K562 (cell line): ENCODE data around the gene ITSN1. TPM values are rescaled to one million over a fixed set of nuclear protein-coding genes. Genes with fewer than 3 reads are reported as not detected.

Experiments
- ATAC-seq: fragments of 200-7000 bp; cut with Tn5 transposase; 3 replicates; pipeline ENCODE4 v1.9.1; 2020; ENCODE audit warnings: moderate library complexity
- BruUV-seq: library from RNA; stranded (reverse); fragments of 400-500 nt; replicated peaks from 2 replicates; lab custom pipeline; 2021; lab: Mats Ljungman, UMichigan
- CTCF ChIA-PET: fragments of 300-600 bp; formaldehyde crosslinking; extraction: SDS; loops from one replicate; lab custom pipeline; 2021; ENCODE audit warnings: low intra/inter-chr PET ratio; lab: Yijun Ruan, JAX
- POLR2A ChIA-PET: fragments of 300-600, 350-650 bp; sonication (Branson Sonifier 250); formaldehyde crosslinking; extraction: SDS; loops from one replicate; lab custom pipeline; 2021; ENCODE audit warnings: antibody characterized with exemption, inconsistent platforms; lab: Yijun Ruan, JAX
- DNase-seq, 4 experiments: peaks; one replicate each; pipeline versions ENCODE4 v3.0.0 to v3.0.0-alpha.2; 2011 to 2018; ENCODE audit warnings: low spot score in 3 of 4, mixed read lengths in 3 of 4; ENCODE audit errors: extremely low read depth in 1 of 4
- FAIRE-seq: peaks from 2 replicates; lab custom pipeline; 2011; peaks lifted over from hg19 to GRCh38; lab: Jason Lieb, UNC
- H2AFZ ChIP-seq: 2 replicates; pipeline ENCODE4 v1.6.0; 2011; ENCODE audit warnings: low read depth, low read length, control low read depth, inconsistent platforms
- H3K27ac ChIP-seq: fragments of 200-600 bp; 3 replicates; pipeline ENCODE4 v1.8.0; 2011; ENCODE audit warnings: low read depth, mild to moderate bottlenecking, control low read depth, inconsistent platforms, low read length, moderate library complexity, mixed read lengths; ENCODE audit errors: extremely low read depth
- H3K27me3 ChIP-seq, 2 experiments: fragments of 300-600 bp in 1 of 2; 2 replicates in 1 of 2; 3 replicates in 1 of 2; pipeline versions ENCODE4 v1.6.0 to v1.8.0; 2011; ENCODE audit warnings: inconsistent platforms in 2 of 2, low read length in 2 of 2, mild to moderate bottlenecking in 1 of 2, mixed read lengths in 1 of 2, moderate library complexity in 1 of 2; ENCODE audit not compliant: control insufficient read depth in 2 of 2, insufficient read depth in 2 of 2
- H3K36me3 ChIP-seq: fragments of 300-600 bp; 3 replicates; pipeline ENCODE4 v1.8.0; 2011; ENCODE audit warnings: mild to moderate bottlenecking, low read length, inconsistent platforms; ENCODE audit not compliant: control insufficient read depth, insufficient read depth
- H3K4me1 ChIP-seq, 2 experiments: fragments of 200-600 bp in 1 of 2; replicated peaks in 1 of 2; 2 replicates in 1 of 2; 3 replicates in 1 of 2; pipeline versions ENCODE4 v1.5.1 to v1.8.0; 2011; ENCODE audit warnings: inconsistent platforms in 2 of 2, low read length in 2 of 2, mild to moderate bottlenecking in 1 of 2, mixed read lengths in 1 of 2, moderate library complexity in 1 of 2; ENCODE audit not compliant: control insufficient read depth in 2 of 2, insufficient read depth in 2 of 2
- H3K4me2 ChIP-seq: 2 replicates; pipeline ENCODE4 v1.6.1; 2011; ENCODE audit warnings: low read length, control low read depth, inconsistent platforms, mixed read lengths; ENCODE audit not compliant: insufficient read depth
- H3K4me3 ChIP-seq: fragments of 200-600 bp; sonication (generic), shearing (Covaris generic); 2 replicates; pipeline ENCODE4 v1.5.1; 2016; ENCODE audit warnings: control low read depth, inconsistent platforms
- H3K79me2 ChIP-seq: fragments of 200-600 bp; 3 replicates; pipeline ENCODE4 v1.8.0; 2011; ENCODE audit warnings: low read length, inconsistent platforms; ENCODE audit not compliant: control insufficient read depth, insufficient read depth
- H3K9ac ChIP-seq, 2 experiments: 2 replicates each; pipeline versions ENCODE4 v1.6.0 to v1.6.1; 2011; ENCODE audit warnings: low read depth in 2 of 2, low read length in 2 of 2, control low read depth in 1 of 2, inconsistent platforms in 1 of 2, mild to moderate bottlenecking in 1 of 2, mixed read lengths in 1 of 2; ENCODE audit not compliant: insufficient read depth in 1 of 2
- H3K9me1 ChIP-seq: one replicate; pipeline ENCODE4 v1.6.0; 2011; ENCODE audit warnings: inconsistent platforms, mild to moderate bottlenecking, low read length, moderate library complexity; ENCODE audit not compliant: control insufficient read depth, insufficient read depth
- H3K9me3 ChIP-seq: replicated peaks from 2 replicates; pipeline ENCODE4 v1.5.1; 2011; ENCODE audit warnings: low read depth, low read length, inconsistent platforms; ENCODE audit not compliant: control insufficient read depth, insufficient read depth
- H4K20me1 ChIP-seq: replicated peaks from 2 replicates; pipeline ENCODE4 v1.6.1; 2011; ENCODE audit warnings: low read length, inconsistent platforms, mixed read lengths; ENCODE audit not compliant: control insufficient read depth, insufficient read depth
- KDM1A ChIP-seq, 2 experiments: fragments of 450-650 bp; IDR thresholded peaks; 2 replicates each; pipeline ENCODE4 v1.6.1; 2016; ENCODE audit warnings: mild to moderate bottlenecking in 2 of 2
- NFRKB ChIP-seq: fragments of 450-650 bp; IDR thresholded peaks from 2 replicates; pipeline ENCODE4 v1.6.1; 2016; ENCODE audit warnings: low read depth
- PHF20 ChIP-seq: fragments of 450-650 bp; IDR thresholded peaks from 2 replicates; pipeline ENCODE4 v1.6.1; 2018; ENCODE audit not compliant: partially characterized antibody
- ZC3H4 ChIP-seq: sonication (generic); formaldehyde crosslinking; IDR thresholded peaks from 2 replicates; pipeline ENCODE4 v1.9.0; 2021; ENCODE audit warnings: missing genetic modification reagents, borderline replicate concordance
- ZNF764 ChIP-seq: fragments of 250-450 bp; sonication (Bioruptor Pico); IDR thresholded peaks from 2 replicates; pipeline ENCODE4 v1.4.0; 2020; ENCODE audit warnings: low read depth, mild to moderate bottlenecking, moderate library complexity
- WGBS: fragments of 100-300 bp; shearing (Covaris generic); methylation state at CpG from one replicate; pipeline ENCODE4 v1.1.6; 2016; ENCODE audit warnings: low coverage, mixed read lengths; ENCODE audit not compliant: insufficient coverage; ENCODE audit errors: missing lambda C conversion rate; 5-methylcytosine and 5-hydroxymethylcytosine counted together
- in situ Hi-C: fragments of 300-500 bp; cut with MboI; formaldehyde crosslinking; loops from 4 replicates; pipeline ENCODE4 v1.15.0; 2018; ENCODE audit warnings: inconsistent platforms, mixed read lengths
- intact Hi-C: fragments of 100-400 bp; cut with micrococcal nuclease; formaldehyde crosslinking; loops from 2 replicates; pipeline ENCODE4 v1.14.2; 2022
- polyA plus RNA-seq, 8 experiments: library from polyadenylated mRNA; depleted of rRNA in 4 of 8; stranded (reverse) in 5 of 8; unstranded in 3 of 8; fragments of >200 nt; fragmentation: Nextera tagmentation in 2 of 8; fragmentation: Illumina TruSeq in 1 of 8; extraction: Ambion mirVana in 2 of 8; extraction: Trizol in 1 of 8; gene quantifications; 2 replicates each; pipeline versions ENCODE4 v1.2.1 to v1.2.3, GENCODE V29; 2011 to 2014; ENCODE audit warnings: inconsistent platforms in 1 of 8, missing spikeins in 1 of 8
- total RNA-seq, 7 experiments: library from RNA; depleted of rRNA in 6 of 7; stranded (reverse); fragments of >200 nt in 6 of 7; fragmentation: Illumina TruSeq in 2 of 7; extraction: Trizol in 2 of 7; gene quantifications; 2 replicates each; pipeline versions ENCODE4 v1.2.1 to v1.2.3, GENCODE V29; 2011 to 2021; ENCODE audit warnings: low replicate concordance in 1 of 7
- TF ChIP-seq, protein P1 (sequence below): sonication (generic); formaldehyde crosslinking; IDR thresholded peaks from 2 replicates; pipeline ENCODE4 v1.9.0; 2022; ENCODE audit warnings: mild to moderate bottlenecking, missing genetic modification reagents

The ITSN1 gene
- total and polyA plus RNA-seq, 9 of the 15 experiments (the other 6 are each of a cell fraction or from before 2014, with no cell fraction given): 1.1 to 12.6 (median 4.8) TPM

DNA sequence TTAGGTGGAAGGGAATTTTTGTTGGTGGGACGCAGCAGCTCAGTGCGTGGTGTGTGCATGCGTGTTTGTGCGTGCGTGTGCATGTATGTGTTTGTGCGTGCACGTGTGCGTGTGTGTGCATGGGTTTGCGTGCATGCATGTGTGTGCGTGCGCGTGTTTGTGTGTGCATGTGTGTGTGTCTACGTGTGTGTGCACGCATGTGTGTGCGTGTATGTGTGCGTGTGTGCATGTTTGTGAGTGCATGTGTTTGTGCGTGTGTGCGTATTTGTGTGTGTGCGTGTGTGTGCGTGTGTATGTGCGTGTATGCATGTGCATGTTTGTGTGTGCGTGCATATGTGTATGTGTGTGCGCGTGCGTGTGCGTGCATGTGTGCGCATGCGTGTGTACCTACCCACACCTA is 253.1 kb downstream of the ITSN1 start:
- Histone ChIP-seq H3K4me3 (no peak overlapping the region), H3K27me3 (peaks cover 6 to 12% of the 10 kb centered on the region in 2 experiments; a peak in 4 of 5 replicates), H3K4me1 (peaks cover 2 to 12% of the 10 kb centered on the region in 2 experiments; a peak in 4 of 5 replicates), H3K4me2 (peak overlapping the region; percentile 51; the same call in 1 of the 2 replicates), H3K9me1 (no peaks in the 10 kb centered on the region), H4K20me1 (no peaks in the 10 kb centered on the region), H3K9me3 (no peaks in the 10 kb centered on the region), H3K27ac (no peak overlapping the region), H3K36me3 (no peaks in the 10 kb centered on the region), H3K79me2 (no peaks in the 10 kb centered on the region), H2AFZ (peak overlapping the region; percentile 85), H3K9ac (no peak overlapping the region)
- ChIA-PET CTCF (interaction anchor here (0.5 to 0.6 kb wide), 2 partner anchors 129 to 521 kb away, joined by 3 read pairs; no protein-coding TSS in a partner anchor), POLR2A (interaction anchor here (1.0 to 1.2 kb wide), 6 partner anchors 9 to 322 kb away, joined by 3 to 6 read pairs (median 4); no protein-coding TSS in a partner anchor)
- no peak for DNase-seq
- in situ Hi-C loops: no loop called here
- WGBS: 62% methylated on average over 25 of the region's 28 CpGs
- no peak for FAIRE-seq
- intact Hi-C loops: no loop called here
- BruUV-seq: no TSS peak
- ATAC-seq: no peak
- TF ChIP-seq PHF20: peak; percentile 33
- TF ChIP-seq ZNF764 (CRISPR knock-in tag): no peak
- TF ChIP-seq, protein P1, sequence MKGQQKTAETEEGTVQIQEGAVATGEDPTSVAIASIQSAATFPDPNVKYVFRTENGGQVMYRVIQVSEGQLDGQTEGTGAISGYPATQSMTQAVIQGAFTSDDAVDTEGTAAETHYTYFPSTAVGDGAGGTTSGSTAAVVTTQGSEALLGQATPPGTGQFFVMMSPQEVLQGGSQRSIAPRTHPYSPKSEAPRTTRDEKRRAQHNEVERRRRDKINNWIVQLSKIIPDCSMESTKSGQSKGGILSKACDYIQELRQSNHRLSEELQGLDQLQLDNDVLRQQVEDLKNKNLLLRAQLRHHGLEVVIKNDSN: peak; percentile 53; the same call in 1 of the 2 replicates
- peak in 1 of 2 experiments; percentile 80; a peak in 1 of 4 replicates for TF ChIP-seq KDM1A (IDR thresholded peaks at IDR 0.05)
- 0 out of 2 replicates have a peak, but pooled peaks have one; percentile 21 for TF ChIP-seq ZC3H4
- 0 out of 2 replicates have a peak, but pooled peaks have one; percentile 30 for TF ChIP-seq NFRKB
